ENCODE measurements around the gene CHST11.

GRCh38 chr12:104743202-104743580 lies 286.4 kb downstream of the CHST11 start:
- TF ChIP-seq SMC3 (IDR thresholded peaks at IDR 0.05; ENCODE audit: low read depth, low read length) (no peak), CTCF (conservative IDR thresholded peaks at IDR 0.05; ENCODE audit: low read depth, low read length) (no peak), MAZ (IDR thresholded peaks at IDR 0.05; ENCODE audit: borderline replicate concordance, low read depth, low read length) (no peak)
